ENCODE data around the gene MPDU1. TPM values are rescaled to one million over a fixed set of nuclear protein-coding genes. Genes with fewer than 3 reads are reported as not detected.

MPDU1 gene
- total and polyA plus RNA-seq, 2 of the 13 experiments (the other 11 are each of a cell fraction or from before 2014, with no cell fraction given): 112 to 167 TPM

- 0 out of 2 replicates have a peak, but pooled peaks have one; percentile 55 for TF ChIP-seq MAF1 (CRISPR knock-in tag; IDR thresholded peaks at IDR 0.05; ENCODE audit: borderline replicate concordance)
- TF ChIP-seq, protein P1, sequence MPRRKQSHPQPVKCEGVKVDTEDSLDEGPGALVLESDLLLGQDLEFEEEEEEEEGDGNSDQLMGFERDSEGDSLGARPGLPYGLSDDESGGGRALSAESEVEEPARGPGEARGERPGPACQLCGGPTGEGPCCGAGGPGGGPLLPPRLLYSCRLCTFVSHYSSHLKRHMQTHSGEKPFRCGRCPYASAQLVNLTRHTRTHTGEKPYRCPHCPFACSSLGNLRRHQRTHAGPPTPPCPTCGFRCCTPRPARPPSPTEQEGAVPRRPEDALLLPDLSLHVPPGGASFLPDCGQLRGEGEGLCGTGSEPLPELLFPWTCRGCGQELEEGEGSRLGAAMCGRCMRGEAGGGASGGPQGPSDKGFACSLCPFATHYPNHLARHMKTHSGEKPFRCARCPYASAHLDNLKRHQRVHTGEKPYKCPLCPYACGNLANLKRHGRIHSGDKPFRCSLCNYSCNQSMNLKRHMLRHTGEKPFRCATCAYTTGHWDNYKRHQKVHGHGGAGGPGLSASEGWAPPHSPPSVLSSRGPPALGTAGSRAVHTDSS (CRISPR knock-in tag; conservative IDR thresholded peaks at IDR 0.05): no peak
- TF ChIP-seq, protein P2, sequence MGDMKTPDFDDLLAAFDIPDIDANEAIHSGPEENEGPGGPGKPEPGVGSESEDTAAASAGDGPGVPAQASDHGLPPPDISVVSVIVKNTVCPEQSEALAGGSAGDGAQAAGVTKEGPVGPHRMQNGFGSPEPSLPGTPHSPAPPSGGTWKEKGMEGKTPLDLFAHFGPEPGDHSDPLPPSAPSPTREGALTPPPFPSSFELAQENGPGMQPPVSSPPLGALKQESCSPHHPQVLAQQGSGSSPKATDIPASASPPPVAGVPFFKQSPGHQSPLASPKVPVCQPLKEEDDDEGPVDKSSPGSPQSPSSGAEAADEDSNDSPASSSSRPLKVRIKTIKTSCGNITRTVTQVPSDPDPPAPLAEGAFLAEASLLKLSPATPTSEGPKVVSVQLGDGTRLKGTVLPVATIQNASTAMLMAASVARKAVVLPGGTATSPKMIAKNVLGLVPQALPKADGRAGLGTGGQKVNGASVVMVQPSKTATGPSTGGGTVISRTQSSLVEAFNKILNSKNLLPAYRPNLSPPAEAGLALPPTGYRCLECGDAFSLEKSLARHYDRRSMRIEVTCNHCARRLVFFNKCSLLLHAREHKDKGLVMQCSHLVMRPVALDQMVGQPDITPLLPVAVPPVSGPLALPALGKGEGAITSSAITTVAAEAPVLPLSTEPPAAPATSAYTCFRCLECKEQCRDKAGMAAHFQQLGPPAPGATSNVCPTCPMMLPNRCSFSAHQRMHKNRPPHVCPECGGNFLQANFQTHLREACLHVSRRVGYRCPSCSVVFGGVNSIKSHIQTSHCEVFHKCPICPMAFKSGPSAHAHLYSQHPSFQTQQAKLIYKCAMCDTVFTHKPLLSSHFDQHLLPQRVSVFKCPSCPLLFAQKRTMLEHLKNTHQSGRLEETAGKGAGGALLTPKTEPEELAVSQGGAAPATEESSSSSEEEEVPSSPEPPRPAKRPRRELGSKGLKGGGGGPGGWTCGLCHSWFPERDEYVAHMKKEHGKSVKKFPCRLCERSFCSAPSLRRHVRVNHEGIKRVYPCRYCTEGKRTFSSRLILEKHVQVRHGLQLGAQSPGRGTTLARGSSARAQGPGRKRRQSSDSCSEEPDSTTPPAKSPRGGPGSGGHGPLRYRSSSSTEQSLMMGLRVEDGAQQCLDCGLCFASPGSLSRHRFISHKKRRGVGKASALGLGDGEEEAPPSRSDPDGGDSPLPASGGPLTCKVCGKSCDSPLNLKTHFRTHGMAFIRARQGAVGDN (CRISPR knock-in tag; IDR thresholded peaks at IDR 0.05): peak; percentile 82
- TF ChIP-seq EP300 (IDR thresholded peaks at IDR 0.05; ENCODE audit: low read depth in 2 of 2, low read length in 2 of 2): peak in 1 of 2 experiments; percentile 28; a peak in 1 of 4 replicates
- no peak; the same call in 1 of the 2 replicates for TF ChIP-seq EP300 (CRISPR knock-in tag; IDR thresholded peaks at IDR 0.05; ENCODE audit: borderline replicate concordance)
- 0 out of 2 replicates have a peak, but pooled peaks have one; percentile 21 for TF ChIP-seq ERF (CRISPR knock-in tag; IDR thresholded peaks at IDR 0.05)
- TF ChIP-seq ADNP (CRISPR knock-in tag; IDR thresholded peaks at IDR 0.05): no peak
- no peak for TF ChIP-seq GATAD2A (CRISPR knock-in tag; IDR thresholded peaks at IDR 0.05)
- no peak for TF ChIP-seq HES4 (CRISPR knock-in tag; IDR thresholded peaks at IDR 0.05; ENCODE audit: borderline replicate concordance)
- TF ChIP-seq CBX2 (IDR thresholded peaks at IDR 0.05; ENCODE audit: low read depth, low read length): no peak
- no peak for TF ChIP-seq CBX2 (CRISPR knock-in tag; IDR thresholded peaks at IDR 0.05; ENCODE audit: low read depth)
- TF ChIP-seq, protein P3, sequence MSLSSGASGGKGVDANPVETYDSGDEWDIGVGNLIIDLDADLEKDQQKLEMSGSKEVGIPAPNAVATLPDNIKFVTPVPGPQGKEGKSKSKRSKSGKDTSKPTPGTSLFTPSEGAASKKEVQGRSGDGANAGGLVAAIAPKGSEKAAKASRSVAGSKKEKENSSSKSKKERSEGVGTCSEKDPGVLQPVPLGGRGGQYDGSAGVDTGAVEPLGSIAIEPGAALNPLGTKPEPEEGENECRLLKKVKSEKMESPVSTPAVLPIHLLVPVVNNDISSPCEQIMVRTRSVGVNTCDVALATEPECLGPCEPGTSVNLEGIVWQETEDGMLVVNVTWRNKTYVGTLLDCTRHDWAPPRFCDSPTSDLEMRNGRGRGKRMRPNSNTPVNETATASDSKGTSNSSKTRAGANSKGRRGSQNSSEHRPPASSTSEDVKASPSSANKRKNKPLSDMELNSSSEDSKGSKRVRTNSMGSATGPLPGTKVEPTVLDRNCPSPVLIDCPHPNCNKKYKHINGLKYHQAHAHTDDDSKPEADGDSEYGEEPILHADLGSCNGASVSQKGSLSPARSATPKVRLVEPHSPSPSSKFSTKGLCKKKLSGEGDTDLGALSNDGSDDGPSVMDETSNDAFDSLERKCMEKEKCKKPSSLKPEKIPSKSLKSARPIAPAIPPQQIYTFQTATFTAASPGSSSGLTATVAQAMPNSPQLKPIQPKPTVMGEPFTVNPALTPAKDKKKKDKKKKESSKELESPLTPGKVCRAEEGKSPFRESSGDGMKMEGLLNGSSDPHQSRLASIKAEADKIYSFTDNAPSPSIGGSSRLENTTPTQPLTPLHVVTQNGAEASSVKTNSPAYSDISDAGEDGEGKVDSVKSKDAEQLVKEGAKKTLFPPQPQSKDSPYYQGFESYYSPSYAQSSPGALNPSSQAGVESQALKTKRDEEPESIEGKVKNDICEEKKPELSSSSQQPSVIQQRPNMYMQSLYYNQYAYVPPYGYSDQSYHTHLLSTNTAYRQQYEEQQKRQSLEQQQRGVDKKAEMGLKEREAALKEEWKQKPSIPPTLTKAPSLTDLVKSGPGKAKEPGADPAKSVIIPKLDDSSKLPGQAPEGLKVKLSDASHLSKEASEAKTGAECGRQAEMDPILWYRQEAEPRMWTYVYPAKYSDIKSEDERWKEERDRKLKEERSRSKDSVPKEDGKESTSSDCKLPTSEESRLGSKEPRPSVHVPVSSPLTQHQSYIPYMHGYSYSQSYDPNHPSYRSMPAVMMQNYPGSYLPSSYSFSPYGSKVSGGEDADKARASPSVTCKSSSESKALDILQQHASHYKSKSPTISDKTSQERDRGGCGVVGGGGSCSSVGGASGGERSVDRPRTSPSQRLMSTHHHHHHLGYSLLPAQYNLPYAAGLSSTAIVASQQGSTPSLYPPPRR (CRISPR knock-in tag; IDR thresholded peaks at IDR 0.05; ENCODE audit: borderline replicate concordance): no peak
- peak; percentile 81; the same call in 1 of the 2 replicates for TF ChIP-seq ZNF639 (CRISPR knock-in tag; conservative IDR thresholded peaks at IDR 0.05)
- TF ChIP-seq NCOA2 (CRISPR knock-in tag; IDR thresholded peaks at IDR 0.05): no peak
- TF ChIP-seq, protein P4, sequence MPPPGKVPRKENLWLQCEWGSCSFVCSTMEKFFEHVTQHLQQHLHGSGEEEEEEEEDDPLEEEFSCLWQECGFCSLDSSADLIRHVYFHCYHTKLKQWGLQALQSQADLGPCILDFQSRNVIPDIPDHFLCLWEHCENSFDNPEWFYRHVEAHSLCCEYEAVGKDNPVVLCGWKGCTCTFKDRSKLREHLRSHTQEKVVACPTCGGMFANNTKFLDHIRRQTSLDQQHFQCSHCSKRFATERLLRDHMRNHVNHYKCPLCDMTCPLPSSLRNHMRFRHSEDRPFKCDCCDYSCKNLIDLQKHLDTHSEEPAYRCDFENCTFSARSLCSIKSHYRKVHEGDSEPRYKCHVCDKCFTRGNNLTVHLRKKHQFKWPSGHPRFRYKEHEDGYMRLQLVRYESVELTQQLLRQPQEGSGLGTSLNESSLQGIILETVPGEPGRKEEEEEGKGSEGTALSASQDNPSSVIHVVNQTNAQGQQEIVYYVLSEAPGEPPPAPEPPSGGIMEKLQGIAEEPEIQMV (CRISPR knock-in tag; IDR thresholded peaks at IDR 0.05; ENCODE audit: low read depth): peak; percentile 60; the same call in 1 of the 2 replicates
- no peak for TF ChIP-seq EED (CRISPR knock-in tag; IDR thresholded peaks at IDR 0.05)
Measured at GRCh38 chr17:7561589-7562207, 22.0 kb upstream of the MPDU1 start, which contains the start of gene SENP3 (continued).

All from HepG2 (cell line).